ENCODE data around the gene NUP214.
"Not testable (repeated sequence)": the region's sequence is repeated elsewhere in the genome, so short reads cannot be mapped to it uniquely, and the experiment has no call there.

NUP214 gene

DNA sequence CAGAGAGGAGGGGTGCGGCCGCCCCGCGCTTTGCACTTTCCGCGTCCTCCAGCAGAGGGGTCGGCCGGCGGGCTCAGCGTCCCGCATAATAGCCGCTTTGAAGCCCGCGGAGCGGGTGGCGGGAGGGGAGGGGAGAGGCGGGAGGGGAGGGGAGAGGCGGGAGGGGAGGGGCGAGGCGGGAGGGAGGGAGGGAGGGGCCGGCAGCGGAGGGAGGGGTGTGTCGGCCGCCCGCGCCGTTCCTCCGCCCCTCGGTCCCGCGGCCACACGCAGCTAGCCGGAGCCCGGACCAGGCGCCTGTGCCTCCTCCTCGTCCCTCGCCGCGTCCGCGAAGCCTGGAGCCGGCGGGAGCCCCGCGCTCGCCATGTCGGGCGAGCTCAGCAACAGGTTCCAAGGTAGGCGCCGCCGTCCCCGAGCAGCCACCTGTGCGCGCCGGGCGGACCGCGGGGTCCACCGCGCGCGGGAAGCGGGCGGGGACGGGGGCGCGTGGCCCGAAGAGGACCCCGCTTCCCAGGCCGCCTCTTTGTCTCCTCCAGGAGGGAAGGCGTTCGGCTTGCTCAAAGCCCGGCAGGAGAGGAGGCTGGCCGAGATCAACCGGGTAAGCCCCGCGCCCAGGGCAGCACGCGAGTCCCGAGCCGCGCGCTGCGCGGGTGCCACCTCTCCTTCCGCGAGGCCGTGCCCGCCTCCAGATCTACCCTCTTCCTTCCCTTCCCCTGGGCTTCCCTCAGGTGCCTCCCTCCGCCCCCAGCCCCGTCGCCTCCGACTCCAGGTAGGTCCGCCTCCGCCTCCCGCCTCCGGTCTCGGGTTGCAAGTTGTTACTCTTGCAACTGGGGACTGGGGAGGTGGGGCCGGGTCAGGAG lies 28.9 kb upstream of the NUP214 start, which contains the start of gene AIF1L:
AIF1L (plus strand) TSS at position 263 of the 857 bp plus-strand sequence; CDS start at position 362, 99 bp downstream.
- DNase-seq (ENCODE audit: low spot score) = no peak

DNA sequence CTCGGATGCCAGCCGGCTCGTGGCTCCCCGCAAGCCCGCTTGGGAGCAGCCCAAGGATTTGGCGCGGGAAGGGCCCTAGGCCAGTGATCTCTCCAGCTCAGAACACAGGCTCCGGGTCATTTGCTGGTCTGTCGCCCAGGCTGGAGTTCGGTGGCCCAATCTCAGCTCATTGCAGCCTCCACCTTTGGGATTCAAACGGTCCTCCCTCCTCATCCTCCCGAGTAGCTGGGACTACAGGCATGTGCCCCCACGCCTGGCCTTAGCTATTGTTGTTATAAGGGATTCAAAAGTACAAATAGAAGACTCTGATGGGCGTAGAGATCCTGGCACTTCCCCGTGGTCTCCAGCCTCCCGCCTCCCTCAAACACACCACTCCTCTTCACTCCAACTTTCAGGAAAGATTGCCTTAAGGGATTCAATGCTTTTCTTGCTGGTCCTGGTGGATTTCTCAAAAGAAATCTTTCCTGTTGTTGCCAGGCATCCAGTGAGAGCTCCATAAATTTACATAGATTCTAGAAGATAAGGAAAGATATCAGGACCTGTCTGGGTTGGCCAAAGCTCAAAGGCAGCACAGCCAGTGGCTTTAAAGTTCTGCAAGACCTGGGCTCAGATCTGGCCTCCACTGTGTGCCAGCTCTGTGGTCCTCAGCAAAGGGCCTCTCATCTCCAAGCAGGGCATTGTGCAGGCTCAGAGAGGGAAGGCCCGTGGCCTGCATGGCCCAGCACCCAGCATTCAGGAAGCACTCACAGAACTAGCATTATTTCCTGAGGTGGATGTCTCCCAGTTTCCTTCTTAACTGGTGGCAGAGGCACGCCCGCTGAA lies 28.0 kb upstream of the NUP214 start:
- no peak for DNase-seq (ENCODE audit: low spot score)

DNA sequence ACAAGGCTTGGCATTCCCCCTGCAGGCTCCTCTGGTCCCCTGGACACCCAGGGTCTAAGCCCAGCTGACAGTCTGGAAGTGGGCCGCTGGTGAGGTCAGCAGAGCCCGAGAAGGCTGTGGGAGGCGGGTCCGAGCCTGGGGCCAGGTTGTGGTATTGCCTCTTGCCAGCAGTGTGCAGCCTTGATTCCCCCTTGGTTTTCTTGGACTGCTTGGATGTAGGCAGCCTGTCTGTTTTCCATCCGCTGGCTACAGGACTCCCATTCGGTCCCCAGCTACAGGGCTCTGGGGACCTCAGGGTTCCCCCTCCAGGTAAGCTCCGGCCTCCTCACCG lies 27.5 kb upstream of the NUP214 start:
- DNase-seq (ENCODE audit: low spot score) = no peak

DNA sequence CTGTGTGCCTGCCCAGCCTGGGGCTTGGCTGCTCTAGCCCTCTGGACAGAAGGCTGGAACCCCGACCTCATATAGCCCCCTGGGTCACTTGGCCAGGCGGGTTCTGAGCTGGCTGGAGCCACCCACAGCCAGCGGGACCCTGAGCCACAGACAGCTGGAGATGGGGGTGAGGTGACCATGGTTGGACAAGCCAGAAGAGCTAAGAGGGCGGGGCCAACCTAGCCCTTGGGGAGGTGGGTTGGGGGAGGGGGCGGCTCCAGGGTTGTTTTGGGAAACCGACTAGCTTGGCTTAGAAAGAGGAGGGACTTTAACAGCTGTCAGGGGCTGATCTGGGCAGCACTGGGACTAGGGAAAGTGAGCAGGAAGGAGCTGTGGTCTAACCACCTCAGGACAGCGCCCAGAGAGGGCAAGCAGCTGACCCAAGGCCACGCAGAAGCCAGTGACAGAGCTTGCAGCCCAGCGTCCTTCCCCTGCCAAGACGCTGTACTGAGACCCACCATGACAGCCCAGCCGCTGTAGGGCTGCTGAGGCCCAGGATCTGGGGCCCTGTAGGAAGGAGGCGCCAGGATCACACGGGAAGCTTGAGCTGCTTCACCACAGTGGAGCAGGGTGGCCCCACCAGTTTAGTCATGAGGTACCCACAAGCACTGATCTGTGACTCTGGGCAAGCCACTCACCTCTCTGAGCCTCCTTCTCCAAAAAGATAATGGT lies 26.8 kb upstream of the NUP214 start:
- DNase-seq (ENCODE audit: low spot score) = no peak

DNA sequence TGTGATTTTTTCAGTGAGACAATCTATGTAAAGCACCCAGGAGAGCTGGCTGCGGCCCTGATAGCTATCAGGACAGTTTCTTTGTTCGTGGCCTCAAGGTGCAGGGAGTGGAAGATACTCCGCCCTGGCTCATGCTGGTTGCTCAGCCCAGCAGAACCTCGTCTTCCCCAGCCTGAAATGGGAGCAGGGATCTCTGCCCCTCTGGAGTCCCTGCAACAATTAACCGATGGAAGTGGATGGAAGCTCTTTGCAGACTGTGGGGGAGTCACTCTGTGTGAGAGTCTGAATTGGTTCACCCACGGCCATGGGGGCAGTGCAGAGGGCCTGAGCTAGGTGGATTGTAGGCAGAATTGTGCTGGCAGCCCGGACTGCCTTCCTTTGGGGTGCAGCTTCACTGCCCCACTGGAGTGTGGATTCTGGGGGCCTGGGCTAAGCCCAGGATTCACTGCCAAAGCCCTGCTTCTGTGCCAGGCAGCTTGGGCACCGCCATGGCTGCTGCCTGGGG lies 26.2 kb upstream of the NUP214 start:
- DNase-seq (ENCODE audit: low spot score) = no peak

DNA sequence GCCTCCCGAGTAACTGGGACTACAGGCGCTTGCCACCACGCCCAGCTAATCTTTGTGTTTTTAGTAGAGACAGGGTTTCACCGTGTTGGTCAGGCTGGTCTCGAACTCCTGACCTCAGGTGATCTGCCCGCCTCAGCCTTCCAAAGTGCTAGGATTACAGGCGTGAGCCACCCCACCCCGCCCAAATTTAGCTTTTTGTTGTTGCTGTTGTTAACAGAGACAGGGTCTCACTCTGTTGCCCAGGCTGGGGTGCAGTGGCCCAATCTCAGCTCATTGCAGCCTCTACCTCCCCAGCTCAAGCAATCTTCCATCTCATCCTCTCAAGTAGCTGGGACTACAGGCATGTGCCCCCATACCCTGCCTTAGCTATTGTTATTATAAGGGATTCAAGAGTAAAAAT lies 25.5 kb upstream of the NUP214 start:
- DNase-seq (ENCODE audit: low spot score) = not testable (repeated sequence)

DNA sequence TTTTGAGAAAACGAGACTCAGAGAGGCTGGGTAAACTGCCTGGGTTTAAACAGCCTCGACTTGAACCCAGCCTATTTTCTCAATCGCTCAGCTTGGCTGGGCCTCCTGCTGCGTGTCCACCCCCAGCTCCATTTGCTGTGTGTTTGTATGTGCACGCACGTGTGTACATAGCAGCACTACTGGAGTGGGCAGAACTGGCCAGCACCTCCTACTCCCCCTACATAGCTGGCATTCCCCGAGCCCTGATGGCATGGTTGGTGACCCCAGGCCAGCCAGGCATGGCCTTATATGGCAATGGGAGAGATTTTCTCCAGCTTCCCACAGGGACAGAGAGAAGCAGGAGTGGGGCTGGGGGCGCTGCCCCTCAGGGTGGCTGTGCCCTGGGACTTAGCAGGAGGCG lies 24.9 kb upstream of the NUP214 start:
- DNase-seq (ENCODE audit: low spot score) = no peak

DNA sequence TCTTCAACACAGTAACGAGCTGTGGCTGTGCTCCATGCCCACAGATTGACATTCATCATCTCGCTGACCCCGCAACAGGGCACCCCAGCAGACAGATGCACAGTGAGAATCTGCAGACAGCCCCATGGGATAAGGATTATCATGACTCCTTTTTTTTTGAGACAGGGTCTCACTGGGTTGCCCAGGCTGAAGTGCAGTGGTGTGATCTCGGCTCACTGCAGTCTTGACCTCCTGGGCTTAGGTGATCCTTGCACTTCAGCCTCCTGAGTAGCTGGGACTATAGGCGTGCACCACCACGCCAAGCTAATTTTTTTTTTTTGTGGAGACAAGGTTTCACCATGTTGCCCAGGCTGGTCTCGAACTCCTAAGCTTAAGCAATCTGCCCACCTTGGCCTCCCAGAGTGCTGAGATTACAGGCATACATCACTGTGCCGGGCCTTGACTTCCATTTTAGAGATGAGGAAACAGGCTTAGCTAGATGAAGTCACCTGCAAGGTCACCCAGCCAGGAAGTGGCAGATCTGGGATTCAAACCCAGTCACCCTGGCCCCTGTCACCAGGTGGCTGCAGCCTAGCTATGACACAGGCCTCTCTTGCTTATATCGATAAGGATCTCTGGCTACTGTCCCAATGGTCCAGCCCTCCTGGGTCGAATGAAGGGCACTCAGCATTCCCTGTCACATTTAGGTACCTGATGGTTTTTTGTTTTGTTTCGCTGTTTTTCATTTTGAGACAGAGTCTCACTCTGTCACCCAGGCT lies 24.0 kb upstream of the NUP214 start:
- DNase-seq (ENCODE audit: low spot score) = no peak

DNA sequence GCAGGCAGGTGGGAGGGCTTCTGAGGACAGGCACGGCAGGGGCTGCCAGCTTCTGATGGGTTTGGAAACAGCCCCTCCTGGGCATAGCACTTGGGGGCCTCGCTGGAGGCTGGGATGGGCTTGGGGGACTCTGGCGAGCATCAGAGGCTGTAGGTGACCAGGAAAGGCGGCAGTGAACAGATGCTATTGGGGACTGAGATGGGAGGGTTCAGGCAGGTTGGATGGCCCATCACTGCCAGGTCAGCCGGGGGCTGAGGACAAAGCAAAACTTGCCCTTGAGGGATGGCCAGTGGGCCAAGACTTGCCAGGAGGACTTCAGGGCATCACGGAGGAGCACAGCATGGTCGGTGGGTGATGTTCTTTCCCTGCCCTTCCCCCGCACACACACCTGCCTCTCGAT lies 22.4 kb upstream of the NUP214 start:
- DNase-seq (ENCODE audit: low spot score) = no peak

DNA sequence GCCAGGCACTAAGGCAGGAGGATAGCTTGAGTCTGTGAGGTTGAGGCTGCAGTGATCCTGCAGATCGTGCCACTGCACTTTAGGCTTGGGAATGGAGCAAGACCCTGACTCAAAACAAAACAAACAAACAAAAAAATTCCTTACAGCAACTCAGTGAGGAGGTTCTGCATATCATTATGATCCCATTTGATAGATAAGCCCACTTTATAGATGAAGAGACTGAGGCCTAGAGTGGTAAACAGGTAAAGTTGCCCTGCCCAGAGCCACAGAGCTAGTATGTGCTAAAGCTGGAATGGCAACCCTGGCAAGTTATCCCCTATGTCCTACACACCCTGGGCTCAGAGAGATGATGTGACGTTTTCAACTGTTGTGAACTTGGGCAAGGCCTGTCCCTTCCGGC lies 21.9 kb upstream of the NUP214 start:
- no peak for DNase-seq (ENCODE audit: low spot score)

DNA sequence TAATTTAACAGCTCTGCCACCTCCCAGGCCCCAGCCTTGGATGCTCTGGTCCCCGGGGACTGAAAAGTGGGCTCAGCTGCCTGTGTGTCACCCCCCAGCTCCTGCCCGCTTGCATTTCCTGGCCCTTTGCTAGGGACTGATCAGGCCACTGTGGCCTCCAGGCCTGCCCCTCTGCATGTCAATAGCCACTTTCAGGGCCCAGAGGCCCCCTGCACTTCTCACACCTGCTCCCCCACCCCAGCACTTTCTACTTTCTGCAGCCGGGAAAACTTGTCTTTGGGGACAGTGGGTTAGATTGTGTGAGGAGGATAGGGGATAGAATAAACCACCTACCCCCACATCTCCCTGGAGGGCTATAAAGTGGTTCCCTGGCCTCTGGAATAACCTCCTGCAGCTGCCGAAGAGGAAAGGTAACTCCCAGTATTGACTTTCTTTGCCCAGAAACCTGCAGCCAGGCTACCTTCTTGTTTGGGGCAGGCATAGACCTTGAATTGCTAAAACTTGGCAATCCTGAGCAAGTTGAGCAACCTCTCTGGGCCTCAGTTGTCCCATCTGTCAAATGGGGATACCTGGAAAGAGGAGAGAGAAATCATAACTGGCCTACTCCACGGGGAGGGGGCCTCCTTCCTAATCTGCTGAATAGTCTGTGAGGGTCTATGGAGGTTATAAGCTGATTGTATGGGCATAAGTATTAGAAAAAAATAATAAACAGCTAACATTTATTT lies 21.2 kb upstream of the NUP214 start:
- no peak for DNase-seq (ENCODE audit: low spot score)

DNA sequence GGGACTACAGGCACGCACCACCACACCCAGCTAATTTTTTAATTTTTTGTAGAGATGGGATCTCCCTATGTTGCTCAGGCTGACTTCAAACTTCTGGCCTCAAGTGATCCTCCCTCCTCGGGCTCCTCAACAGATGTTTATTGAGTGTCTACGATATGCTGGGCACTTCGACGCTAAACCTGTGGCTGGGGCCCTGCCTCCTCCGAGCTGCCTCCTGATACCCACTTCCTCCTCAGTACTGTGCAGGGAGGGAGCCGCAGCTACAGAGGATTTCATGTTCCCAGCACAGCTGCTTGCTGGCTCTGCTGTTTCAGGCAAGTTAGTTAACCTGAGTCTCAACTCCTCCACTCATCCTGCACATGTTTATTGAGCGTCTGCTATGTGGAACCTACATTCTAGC lies 19.4 kb upstream of the NUP214 start:
- DNase-seq (ENCODE audit: low spot score) = no peak

DNA sequence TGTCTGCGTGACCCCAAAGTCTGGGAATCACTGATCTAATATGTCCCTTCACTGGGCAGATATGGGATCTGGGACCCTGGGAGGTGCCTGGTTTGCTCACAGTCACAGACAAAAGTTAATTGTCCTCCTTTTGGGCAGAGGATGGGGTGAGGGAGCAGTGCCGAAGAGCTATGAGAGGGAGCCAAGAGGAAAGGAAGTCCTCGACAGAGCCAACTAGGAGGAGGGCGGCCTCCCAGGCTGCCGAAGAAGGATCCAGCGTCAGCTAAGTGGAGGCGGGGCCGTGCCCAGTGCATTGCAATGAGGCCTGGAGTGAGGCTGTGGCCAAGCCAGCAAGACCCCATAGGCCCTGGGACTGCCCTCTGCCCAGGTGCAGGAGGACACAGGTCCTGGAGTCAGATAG lies 17.6 kb upstream of the NUP214 start:
- DNase-seq (ENCODE audit: low spot score) = no peak

DNA sequence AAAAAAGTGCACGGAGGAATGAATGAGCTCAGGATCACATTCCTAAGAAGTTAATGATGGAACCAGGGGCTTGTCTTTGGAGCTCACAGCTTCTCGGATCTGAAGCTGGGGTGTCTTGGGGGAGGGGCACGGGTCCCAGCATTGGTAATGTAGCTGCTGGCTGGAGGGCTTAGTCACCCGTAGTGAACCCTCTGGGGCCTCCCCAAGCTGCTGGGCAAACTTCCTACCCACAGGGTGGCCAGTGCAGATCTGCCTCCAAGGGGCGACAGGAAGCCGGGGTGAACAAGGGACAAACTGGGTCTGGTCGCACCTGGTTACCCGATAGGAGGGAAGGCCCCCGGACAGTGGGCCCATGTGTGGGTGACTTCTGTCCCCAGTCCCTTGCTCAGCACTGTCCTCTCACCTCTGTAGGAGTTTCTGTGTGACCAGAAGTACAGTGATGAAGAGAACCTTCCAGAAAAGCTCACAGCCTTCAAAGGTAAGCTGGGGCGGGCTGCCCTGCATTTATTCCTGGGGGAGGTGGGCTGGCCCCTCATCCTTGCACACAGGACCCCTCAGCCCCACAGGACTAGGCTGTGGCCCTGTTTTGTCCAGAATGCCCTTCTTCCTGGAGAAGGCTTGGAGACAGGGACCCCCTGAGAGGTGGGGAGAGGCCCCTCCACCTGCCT lies 14.1 kb upstream of the NUP214 start:
- no peak for DNase-seq (ENCODE audit: low spot score)

DNA sequence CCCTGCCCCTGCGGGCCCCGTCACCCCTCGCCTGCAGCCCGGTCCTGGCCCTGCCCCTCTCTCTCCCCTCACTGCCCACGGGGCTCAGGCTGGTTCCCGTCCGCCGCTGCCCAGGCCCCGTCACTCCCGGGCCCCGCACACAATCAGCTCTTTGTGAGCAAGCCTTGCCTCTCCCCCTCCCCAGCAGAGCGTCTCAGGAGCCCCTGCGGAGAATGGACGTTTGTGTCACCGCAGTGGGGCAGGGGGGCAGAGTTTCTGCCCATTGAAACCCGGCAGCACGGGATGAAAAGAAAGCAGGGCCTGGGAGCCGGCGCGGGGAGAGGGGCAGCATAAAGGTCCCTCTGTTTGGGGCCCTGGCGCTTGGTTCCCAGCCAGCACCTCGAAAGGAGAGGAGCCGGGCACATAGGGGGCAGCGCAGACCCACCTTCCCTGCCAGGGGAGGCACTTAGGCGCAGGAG lies 13.5 kb upstream of the NUP214 start:
- no peak for DNase-seq (ENCODE audit: low spot score)

DNA sequence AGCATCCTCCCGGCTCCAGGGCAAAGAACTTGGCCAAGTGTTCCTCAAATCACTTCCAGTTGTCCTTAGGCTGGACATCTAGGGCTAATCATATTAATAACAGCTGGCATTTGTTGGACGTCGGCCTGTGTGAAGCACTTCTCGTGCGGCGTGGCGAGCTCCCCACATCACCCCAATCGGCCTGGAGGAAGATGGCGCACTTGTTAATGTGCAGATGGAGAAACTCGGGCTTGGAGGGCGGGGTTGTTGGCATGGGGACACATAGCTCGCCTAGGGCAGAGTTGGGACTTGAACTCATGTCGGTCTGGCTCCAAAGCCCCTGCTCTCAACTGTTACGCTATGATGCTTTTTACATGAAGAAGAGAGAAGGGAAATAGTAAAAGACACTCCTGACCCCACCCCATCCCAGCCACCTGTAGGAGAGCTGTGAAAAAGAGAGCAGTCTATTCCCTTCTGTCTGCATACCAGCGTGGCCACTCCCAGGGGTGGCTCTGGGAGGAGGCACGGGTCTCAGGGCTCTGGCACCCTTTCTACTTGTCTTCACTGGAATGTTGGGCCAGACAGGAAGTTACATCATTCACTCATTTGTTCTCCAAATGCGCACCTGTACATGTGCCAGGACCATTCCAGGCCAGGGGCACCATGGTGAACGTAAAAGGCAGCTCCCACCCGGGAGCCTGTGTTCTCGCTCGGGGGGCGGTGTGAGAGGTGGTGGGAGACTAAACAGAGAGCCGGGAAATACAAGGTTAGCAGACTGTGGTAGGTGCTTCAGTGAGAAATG lies 12.8 kb upstream of the NUP214 start:
- no peak for DNase-seq (ENCODE audit: low spot score)

DNA sequence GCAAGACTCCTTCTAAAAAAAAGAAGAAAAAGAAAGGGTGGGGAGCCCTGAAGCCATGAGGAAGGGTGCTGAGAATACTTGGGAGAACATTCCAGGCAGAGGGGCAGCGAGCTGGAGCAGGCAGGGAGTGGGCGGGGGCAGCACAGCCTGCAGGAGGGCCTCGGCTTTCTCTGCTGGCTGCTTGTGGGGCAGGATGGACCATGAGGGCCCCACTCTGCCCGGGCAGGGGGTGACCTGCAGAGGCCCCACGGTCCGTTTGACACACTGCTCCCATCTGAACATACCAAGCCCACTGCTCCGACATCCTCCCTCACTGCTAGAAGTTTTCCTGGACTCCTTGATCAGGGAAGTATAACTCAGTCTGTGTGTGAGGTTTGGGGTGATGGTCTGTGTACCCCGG lies 11.7 kb upstream of the NUP214 start:
- DNase-seq (ENCODE audit: low spot score) = no peak

DNA sequence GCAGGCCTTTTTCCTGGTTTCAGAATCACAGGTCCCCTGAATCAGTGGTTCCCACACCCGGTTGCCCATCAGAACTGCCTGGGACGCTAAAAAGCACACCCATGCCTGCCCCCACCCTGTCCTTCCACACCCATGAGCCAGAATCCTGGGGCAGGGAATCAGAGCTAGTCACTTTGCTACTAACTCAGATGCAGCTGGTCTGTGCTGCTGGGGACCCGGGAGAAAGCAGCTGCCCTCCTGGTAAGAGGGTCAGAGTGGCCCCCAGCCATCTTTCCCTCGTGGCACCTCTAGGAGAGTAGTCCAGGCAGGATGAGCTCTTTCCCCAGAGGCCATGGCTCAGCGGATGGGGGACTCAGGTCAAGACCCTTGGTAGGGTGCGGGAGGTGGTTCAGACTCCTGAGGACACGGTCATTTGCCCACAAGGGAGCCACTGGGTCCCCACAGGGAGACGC lies 11.3 kb upstream of the NUP214 start:
- no peak for DNase-seq (ENCODE audit: low spot score)

DNA sequence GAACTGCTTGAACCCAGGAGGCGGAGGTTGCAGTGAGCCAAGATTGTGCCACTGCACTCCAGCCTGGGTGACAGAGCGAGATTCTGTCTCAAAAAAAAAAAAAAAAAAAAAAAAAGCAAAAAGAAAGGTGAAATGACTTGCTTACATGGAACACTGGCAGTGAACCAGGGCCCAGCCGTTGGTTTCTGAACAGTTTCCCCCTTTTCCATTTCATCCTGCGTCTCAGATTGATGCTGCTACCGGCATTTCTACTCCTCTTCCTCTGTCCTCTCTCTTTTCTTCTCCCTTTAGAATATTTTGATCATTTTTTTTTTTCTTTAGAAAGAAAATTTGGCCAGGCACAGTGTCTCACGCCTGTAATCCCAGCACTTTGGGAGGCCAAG lies 10.0 kb upstream of the NUP214 start:
- not testable (repeated sequence) for DNase-seq (ENCODE audit: low spot score)
